DMS53 (cell line): Measurements from ENCODE around the gene NPBWR2.

Experiments
- DNase-seq: peaks from one replicate; lab custom pipeline; 2025; lab: John Stamatoyannopoulos, UW

The NPBWR2 gene, protein sequence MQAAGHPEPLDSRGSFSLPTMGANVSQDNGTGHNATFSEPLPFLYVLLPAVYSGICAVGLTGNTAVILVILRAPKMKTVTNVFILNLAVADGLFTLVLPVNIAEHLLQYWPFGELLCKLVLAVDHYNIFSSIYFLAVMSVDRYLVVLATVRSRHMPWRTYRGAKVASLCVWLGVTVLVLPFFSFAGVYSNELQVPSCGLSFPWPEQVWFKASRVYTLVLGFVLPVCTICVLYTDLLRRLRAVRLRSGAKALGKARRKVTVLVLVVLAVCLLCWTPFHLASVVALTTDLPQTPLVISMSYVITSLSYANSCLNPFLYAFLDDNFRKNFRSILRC

DNA sequence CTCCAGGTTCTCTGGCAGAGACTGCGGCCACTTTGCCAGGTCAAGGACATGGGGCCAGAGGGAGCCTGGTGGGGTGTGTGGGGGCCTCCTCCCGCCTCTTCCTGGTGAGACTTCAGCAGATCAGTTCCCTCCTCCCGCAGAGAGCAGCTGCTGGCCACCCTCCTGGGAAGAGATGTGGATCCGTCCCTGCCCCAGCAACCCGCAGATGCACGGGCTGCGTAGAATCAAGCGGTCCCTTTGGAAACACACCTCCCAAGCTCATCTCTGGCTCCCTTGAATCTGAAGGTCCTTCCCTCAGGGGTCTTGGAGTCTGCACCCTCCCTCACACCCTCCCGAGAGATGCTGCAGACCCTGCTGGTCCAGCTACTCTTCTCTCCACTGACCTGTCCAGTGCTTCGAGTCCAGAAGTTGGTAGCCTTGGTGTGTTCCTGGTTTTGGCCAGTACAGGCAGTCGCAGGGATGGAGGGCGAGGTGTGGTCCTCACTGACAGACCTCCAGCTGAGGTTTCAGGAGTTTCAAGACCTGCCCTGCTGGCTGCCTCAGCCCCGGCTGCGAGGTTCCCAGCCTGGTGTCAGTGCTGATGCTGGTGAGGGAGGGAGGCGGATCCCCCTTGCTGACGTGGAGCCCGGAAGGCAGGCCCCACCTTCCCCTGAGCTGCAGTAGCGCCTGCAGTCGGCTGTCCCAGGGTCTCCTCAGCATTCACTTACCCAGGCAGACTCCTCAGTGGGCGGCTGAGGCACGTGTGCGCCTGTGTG is at the start of gene NPBWR2:
NPBWR2 (minus strand) TSS at position 585 of the 755 bp plus-strand sequence. CDS start 734 bp downstream, outside the sequence.
- no peak for DNase-seq

DNA sequence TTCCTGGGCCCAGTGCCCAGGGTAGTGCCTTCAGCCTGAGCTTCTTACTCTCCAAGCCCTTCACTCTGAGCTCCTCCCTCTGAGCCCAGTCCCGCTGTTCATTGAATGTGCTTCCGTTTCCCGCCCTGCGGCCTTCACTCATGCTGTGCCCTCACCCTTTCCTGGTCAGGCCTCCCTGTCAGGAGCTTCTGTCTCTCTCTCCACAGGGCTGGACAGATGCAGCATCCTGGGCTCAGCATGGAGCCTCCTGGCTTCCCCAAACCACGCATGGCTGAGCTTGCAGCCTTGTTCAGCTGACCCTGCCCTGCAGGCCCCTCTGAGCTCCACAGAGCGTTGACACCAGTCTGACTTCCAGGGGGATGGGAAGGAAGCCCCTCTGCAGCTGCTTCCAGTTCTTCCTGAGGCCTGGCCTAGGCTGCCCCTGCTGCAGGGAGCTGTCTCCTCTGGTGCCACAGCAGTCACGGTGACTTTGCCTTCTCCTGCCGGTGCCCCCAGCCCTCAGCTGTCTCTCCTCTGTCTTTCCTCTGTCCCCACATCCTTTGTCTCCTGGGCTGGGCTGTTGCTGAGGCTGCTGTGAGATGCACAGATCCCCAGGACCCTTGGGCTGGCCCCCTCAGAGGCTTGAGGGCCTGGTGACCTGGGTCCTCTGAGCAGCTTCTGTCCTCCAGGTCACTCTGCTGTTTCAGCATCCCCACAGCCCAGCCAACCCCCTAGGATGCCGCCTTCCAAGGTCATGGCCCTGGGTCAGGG is 48.9 kb upstream of the NPBWR2 start:
- peak; percentile 51 for DNase-seq

DNA sequence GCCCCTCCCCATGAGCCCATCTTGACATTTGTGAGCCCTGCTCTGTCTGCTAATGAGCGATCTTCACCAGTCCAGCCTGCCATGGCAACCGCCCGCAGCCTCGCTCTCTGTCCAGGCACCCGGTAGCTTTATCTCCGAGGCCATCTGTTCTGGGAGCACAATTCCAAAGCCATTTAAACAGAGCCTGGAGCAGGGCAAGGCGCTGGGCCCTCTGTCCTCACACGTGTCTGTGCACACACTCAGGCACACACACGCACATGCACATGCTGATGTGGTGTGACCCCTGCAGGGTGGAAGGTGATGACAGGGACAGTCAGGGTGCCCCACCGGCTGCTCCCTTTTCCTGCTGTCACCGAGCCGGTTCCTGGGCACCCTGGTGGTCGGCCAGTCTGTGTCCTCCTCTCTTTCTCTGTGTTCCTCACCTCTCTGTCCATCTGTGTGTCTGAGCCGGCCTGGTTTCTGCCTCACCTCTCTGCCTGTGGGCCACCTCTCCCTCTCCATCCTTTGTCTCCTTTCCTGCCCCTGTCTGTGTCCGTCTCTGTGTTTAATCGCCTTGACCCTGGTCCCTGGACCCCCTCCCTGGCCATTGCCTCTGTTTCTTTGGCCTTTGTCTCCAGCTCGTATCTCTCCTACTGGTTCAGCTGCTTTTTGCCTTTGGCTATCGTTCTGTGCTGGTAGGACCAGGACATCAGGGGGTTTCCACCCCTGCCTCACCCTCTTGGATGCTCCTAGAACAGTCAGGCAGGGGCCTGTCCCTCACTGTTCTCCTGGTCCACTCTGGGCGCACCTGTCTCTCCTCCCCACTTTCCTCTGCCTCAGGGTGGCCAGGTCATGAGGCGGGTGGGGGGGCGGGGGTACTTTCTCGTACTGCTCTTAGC is 48.1 kb upstream of the NPBWR2 start:
- no peak for DNase-seq

DNA sequence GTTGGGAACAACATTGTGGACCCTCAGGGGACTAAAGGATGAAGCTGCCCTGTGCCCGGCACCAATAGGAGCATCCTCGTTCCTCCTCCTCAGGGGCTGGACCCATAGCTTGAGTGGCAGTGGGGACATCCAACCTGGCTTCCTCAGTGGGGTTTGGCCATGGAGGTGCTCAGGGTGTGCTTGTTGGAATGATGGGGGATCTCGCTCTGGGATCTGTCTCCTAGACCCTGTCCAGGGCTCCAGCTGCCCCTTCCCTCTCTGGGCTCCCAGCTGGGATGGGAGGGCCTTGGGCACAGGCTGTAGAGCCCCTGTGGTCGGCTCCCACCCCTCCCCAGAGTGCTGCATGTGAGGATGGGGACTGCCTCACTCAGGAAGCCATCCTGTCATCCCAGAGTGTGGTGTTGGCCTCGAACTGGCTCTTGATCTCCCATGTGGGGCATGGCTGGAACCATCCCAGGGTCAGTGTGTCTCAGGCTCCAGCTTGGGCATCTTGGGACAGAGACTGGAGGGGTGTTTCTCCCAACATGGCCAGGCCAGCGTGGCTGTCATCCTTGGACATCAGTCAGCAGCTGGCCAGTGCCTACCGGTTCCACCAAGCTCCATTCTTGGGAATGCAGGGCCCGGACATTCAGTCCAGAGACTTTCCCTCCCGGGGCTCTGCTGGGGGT is 47.4 kb upstream of the NPBWR2 start:
- no peak for DNase-seq

DNA sequence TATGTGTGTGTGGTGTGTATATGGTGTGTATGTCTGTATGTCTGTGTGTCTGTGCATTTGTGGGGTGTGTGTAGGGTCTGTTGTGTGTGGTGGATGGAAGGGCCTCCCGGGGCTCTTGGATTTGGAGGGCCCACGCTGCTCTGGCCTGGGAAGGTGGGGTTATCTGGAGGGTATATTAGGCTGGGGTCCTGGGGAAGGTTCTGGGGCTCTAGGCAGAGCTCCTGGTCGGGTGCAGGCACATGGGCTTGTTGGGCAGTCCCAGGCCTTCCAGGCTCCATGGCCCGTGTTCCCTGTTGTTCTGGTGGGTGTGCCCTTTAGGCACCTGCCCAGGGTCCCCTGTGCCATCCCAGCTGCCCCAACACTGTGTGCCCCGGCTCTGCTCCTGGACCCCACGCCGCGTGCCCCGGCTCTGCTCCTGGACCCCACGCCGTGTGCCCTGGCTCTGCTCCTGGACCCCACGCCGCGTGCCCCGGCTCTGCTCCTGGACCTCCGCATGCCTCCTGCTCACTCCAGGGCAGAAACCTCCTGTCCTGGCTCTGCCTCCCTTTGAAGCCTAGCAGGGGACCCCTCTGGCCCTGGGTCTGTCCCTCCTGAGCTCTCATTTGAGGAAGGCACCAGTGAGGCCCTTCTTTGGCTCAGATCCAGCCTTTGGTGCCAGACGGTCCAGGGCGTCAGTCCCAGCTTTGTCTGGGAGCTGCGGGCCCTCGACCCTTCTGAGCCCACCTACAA is 46.7 kb upstream of the NPBWR2 start:
- peak; percentile 21 for DNase-seq

GRCh38 chr20:64153410-64153809 is 46.0 kb upstream of the NPBWR2 start:
- no peak for DNase-seq

GRCh38 chr20:64152906-64153305 is 45.5 kb upstream of the NPBWR2 start:
- DNase-seq: peak; percentile 97

GRCh38 chr20:64151633-64152530 is 44.5 kb upstream of the NPBWR2 start:
- DNase-seq: peak; percentile 85

- no peak for DNase-seq
Observed at GRCh38 chr20:64150756-64151632, 43.6 kb upstream of the NPBWR2 start.

- no peak for DNase-seq
Observed at GRCh38 chr20:64149809-64150560, 42.6 kb upstream of the NPBWR2 start.

DNA sequence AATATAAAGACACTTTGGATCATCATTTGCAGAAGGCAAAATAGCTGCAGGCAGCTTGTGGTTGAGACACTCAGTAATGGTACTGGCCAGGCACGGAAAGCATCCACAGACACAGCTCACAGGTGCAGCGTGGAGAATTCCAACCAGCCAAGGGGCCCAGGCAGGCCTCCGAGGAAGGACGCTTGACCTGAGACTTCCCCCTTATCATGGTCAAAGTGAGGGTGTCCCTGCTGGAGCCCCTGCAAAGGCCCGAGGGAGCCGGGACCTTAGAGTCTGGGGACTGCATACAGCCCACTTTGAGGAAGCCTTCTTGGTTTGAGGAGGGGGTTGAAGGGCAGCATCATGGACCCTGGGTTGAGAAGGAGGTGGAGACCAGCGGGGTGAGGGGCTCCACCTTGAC is 41.8 kb upstream of the NPBWR2 start:
- no peak for DNase-seq

DNA sequence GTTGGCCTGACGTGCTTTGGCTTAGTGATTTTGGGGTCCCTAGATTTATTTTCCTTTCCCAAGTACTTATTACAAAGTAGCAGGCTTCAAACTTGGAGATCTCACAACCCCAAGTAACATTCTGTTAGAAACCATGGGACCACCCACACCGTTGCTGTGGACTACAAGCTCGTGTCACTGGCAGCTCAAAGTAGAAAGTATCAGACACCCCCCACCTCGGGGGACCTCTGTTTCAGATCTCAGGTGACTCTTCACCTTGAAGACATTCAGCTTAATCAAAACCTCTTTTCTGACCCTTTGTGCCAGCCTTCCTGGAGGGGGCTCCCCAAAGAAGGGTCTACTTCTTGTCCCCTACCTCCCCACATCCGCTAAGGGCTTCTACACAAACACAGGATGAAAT is 41.2 kb upstream of the NPBWR2 start:
- DNase-seq: no peak

GRCh38 chr20:64146936-64147477 is 39.6 kb upstream of the NPBWR2 start:
- no peak for DNase-seq

GRCh38 chr20:64146301-64146935 is 39.1 kb upstream of the NPBWR2 start:
- DNase-seq: no peak

DNA sequence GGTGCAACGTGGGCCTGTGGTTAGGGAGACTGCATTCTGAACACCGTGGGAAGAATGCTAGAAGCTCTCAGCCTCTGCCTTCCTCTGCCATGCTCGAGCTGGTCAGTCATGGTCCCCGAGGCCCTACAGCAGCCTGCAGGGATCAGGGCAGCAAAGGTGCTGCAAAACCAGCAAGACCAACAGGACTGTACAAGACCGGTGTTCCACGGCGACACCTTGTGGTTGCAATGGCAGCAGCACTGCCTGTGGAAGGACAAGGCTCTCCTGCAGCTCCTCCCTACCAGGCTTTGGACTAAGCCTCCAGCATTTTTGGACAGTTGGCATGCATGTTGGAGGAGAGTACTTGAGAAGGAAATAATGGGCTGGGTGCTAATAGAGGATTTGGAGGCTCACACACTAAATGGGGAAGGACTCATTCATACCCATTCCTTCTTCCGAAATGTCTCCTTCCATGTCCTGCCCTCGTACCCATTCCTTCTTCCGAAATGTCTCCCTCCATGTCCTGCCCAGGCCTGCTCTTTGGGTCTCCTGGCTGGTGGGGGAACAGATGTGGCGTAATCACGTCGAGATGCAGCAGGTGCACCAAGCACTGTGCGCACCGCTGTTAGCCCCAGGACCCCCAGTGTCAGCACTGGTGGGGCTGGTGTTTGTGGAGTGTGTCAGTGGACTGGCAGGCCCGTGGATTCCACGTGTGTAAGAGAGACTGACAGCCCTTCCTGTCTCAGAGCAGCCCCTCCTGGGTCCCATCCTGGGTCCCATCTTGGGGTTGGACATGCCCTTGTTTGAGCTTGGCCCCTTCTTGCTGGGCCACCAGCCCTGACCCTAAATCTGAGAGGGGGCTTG is 38.3 kb upstream of the NPBWR2 start:
- peak; percentile 51 for DNase-seq
